ENCODE data around the gene EHD1.

EHD1 gene

GRCh38 chr11:64868904-64869570 is 9.4 kb downstream of the EHD1 start:
- peak; percentile 89 for DNase-seq (ENCODE audit: insufficient read length, low spot score)
- no peak for FAIRE-seq
- TF ChIP-seq POLR2A (IDR thresholded peaks at IDR 0.05; ENCODE audit: low read depth, low read length): no peak

GRCh38 chr11:64867748-64868462 is 10.5 kb downstream of the EHD1 start:
- FAIRE-seq: no peak
- no peak for TF ChIP-seq POLR2A (IDR thresholded peaks at IDR 0.05; ENCODE audit: low read depth, low read length)
- DNase-seq (ENCODE audit: insufficient read length, low spot score): no peak

GRCh38 chr11:64866173-64866491 is 12.3 kb downstream of the EHD1 start:
- no peak for TF ChIP-seq POLR2A (IDR thresholded peaks at IDR 0.05; ENCODE audit: low read depth, low read length)
- no peak for FAIRE-seq
- DNase-seq (ENCODE audit: insufficient read length, low spot score): no peak

GRCh38 chr11:64865286-64866172 is 12.9 kb downstream of the EHD1 start:
- DNase-seq (ENCODE audit: insufficient read length, low spot score) (no peak), FAIRE-seq (no peak)
- TF ChIP-seq POLR2A (IDR thresholded peaks at IDR 0.05; ENCODE audit: low read depth, low read length): no peak

GRCh38 chr11:64864473-64865285 is 13.7 kb downstream of the EHD1 start:
- TF ChIP-seq POLR2A (IDR thresholded peaks at IDR 0.05; ENCODE audit: low read depth, low read length): no peak
- FAIRE-seq (no peak), DNase-seq (ENCODE audit: insufficient read length, low spot score) (peak; percentile 82)

GRCh38 chr11:64864135-64864472 is 14.3 kb downstream of the EHD1 start:
- FAIRE-seq: no peak
- no peak for TF ChIP-seq POLR2A (IDR thresholded peaks at IDR 0.05; ENCODE audit: low read depth, low read length)
- no peak for DNase-seq (ENCODE audit: insufficient read length, low spot score)

- TF ChIP-seq POLR2A (IDR thresholded peaks at IDR 0.05; ENCODE audit: low read depth, low read length): no peak
- no peak for DNase-seq (ENCODE audit: insufficient read length, low spot score)
- FAIRE-seq: no peak
Measured at GRCh38 chr11:64863391-64864060, 14.9 kb downstream of the EHD1 start.

GRCh38 chr11:64862987-64863390 is 15.4 kb downstream of the EHD1 start:
- no peak for TF ChIP-seq POLR2A (IDR thresholded peaks at IDR 0.05; ENCODE audit: low read depth, low read length)
- FAIRE-seq: no peak

GRCh38 chr11:64861227-64861975 is 17.0 kb downstream of the EHD1 start:
- DNase-seq (ENCODE audit: insufficient read length, low spot score): no peak
- no peak for FAIRE-seq

More at GRCh38 chr11:64862987-64863390, 15.4 kb downstream of the EHD1 start:
- DNase-seq (ENCODE audit: insufficient read length, low spot score): no peak

GRCh38 chr11:64859542-64860414 is 18.6 kb downstream of the EHD1 start:
- TF ChIP-seq POLR2A (IDR thresholded peaks at IDR 0.05; ENCODE audit: low read depth, low read length): no peak
- FAIRE-seq: no peak
- no peak for DNase-seq (ENCODE audit: insufficient read length, low spot score)

More at GRCh38 chr11:64861227-64861975, 17.0 kb downstream of the EHD1 start:
- TF ChIP-seq POLR2A (IDR thresholded peaks at IDR 0.05; ENCODE audit: low read depth, low read length): no peak

- FAIRE-seq (no peak), DNase-seq (ENCODE audit: insufficient read length, low spot score) (no peak)
- no peak for TF ChIP-seq POLR2A (IDR thresholded peaks at IDR 0.05; ENCODE audit: low read depth, low read length)
Measured at GRCh38 chr11:64858467-64859263, 19.8 kb downstream of the EHD1 start.

Measured in H54 (cell line).